ENCODE data around the gene TMEM248.

Gene TMEM248

DNA sequence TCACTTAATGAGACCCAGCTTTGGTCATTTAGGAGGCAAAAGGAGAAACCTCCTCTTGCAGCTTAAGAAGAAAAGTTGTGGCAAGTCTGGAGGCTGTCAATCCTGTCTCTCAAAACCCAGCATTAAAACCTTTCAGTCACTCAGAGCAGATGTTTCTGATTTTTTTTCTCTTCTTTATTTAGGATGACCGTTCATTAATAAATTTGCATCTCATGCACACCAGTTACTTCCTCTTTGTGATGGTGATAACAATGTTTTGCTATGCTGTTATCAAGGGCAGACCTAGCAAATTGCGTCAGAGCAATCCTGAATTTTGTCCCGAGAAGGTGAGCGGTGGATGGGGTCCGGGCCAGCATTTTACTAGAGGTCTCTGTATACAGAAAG, 32.0 kb downstream of the TMEM248 start (continued):
- TF ChIP-seq CSRNP3 (CRISPR knock-in tag; IDR thresholded peaks at IDR 0.05): no peak
- TF ChIP-seq ZNF8 (CRISPR knock-in tag; IDR thresholded peaks at IDR 0.05): no peak
- no peak for TF ChIP-seq ZFP3 (CRISPR knock-in tag; IDR thresholded peaks at IDR 0.05)
- no peak for TF ChIP-seq ZC3H10 (CRISPR knock-in tag; IDR thresholded peaks at IDR 0.05)
- no peak for TF ChIP-seq CSDC2 (CRISPR knock-in tag; IDR thresholded peaks at IDR 0.05)
- TF ChIP-seq OSR1 (CRISPR knock-in tag; IDR thresholded peaks at IDR 0.05): no peak
- no peak for TF ChIP-seq CREB5 (CRISPR knock-in tag; IDR thresholded peaks at IDR 0.05; ENCODE audit: low read depth)

DNA sequence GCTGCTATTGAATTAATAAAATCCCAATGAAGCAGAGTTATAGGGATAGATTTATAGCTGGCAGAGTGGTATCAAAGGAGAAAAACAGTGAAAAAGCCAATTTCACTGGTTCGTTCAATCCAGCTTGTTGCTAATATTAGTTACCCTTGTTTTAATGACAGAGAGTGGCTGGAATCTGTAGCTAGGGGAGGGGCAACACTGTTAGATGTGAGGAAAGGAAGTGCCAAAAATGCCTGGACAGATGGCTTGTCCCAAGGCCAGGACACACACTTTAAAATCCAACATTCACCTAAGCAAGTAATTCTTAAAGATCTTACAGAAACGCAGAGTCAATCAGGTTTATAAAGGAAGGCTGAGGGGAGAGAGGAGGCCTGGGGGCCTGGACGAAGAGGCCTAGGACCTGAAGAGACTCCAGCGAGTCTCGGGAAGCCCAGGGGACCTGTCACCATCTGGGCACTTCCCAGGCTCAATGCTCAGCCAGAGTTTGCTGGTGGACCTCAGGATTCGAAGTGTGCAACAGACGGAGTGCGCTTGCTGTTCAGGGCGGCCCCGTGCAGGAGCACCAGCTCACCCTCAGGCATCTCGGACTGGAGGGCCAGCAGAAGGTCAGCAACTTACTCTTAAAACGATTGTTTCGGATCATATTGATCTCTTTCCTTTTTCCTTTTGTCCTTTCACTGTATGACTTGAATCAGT, 36.7 kb downstream of the TMEM248 start:
- TF ChIP-seq RARB (CRISPR knock-in tag; IDR thresholded peaks at IDR 0.05) (no peak), GLIS3 (CRISPR knock-in tag; IDR thresholded peaks at IDR 0.05) (no peak), ZNF70 (CRISPR knock-in tag; IDR thresholded peaks at IDR 0.05) (no peak), SNAI2 (CRISPR knock-in tag; IDR thresholded peaks at IDR 0.05) (no peak), PATZ1 (CRISPR knock-in tag; IDR thresholded peaks at IDR 0.05; ENCODE audit: borderline replicate concordance) (no peak), ZNF565 (CRISPR knock-in tag; conservative IDR thresholded peaks at IDR 0.05; ENCODE audit: low read depth) (no peak), CSRNP3 (CRISPR knock-in tag; IDR thresholded peaks at IDR 0.05) (no peak), CREB5 (CRISPR knock-in tag; IDR thresholded peaks at IDR 0.05; ENCODE audit: low read depth) (no peak), ZC3H10 (CRISPR knock-in tag; IDR thresholded peaks at IDR 0.05) (no peak), TCF4 (CRISPR knock-in tag; IDR thresholded peaks at IDR 0.05; ENCODE audit: borderline replicate concordance) (no peak), PPARA (CRISPR knock-in tag; IDR thresholded peaks at IDR 0.05; ENCODE audit: borderline replicate concordance) (no peak), BACH2 (CRISPR knock-in tag; IDR thresholded peaks at IDR 0.05; ENCODE audit: borderline replicate concordance) (no peak), ESRRG (CRISPR knock-in tag; IDR thresholded peaks at IDR 0.05) (no peak), OSR1 (CRISPR knock-in tag; IDR thresholded peaks at IDR 0.05) (no peak)

DNA sequence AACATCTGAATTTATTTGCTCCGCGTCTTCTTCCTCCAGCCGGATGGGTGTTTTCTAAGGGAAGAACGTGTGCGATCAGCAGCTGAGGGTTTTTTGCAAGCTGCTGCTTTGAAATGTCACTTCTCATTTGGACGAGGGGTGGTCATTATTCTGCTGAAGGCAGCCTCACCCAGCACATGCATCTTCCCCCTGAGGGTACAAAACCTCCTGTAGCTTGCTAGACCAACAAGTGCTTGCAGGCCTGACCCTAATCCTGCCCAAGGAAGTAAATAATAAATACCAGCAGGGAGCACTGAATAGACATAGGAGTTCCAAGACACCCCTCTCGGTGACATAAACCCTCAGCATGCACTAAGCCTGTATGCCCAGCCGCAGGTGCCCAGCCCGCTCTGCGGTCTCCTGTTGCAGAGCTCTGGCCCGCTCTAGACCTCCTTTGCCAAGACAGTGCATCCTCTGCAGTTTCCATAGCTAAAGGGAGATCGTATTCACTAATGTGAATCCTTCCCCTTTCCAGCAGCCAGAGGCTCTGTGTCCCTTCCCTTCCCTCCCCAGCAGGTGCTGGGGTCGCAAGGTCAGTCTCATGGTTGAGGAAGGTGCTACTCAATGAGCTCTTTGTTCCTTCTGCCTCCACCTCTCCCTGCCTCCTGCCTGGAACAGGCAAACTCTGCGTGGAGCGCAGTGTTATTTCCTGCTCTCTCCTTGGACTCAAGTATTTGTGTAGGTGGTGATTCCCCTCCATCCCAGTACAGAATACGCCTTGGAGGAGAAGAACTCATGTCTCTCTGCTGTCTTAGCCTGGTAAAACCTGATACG, 37.7 kb downstream of the TMEM248 start:
- TF ChIP-seq SNAI2 (CRISPR knock-in tag; IDR thresholded peaks at IDR 0.05) (no peak), ZFP3 (CRISPR knock-in tag; IDR thresholded peaks at IDR 0.05) (no peak), CSRNP3 (CRISPR knock-in tag; IDR thresholded peaks at IDR 0.05) (no peak), ZFP30 (CRISPR knock-in tag; IDR thresholded peaks at IDR 0.05) (no peak), ARNTL (CRISPR knock-in tag; IDR thresholded peaks at IDR 0.05; ENCODE audit: borderline replicate concordance, low read depth) (no peak), CREB5 (CRISPR knock-in tag; IDR thresholded peaks at IDR 0.05; ENCODE audit: low read depth) (no peak), ZNF70 (CRISPR knock-in tag; IDR thresholded peaks at IDR 0.05) (no peak), ZNF565 (CRISPR knock-in tag; conservative IDR thresholded peaks at IDR 0.05; ENCODE audit: low read depth) (no peak), ZNF8 (CRISPR knock-in tag; IDR thresholded peaks at IDR 0.05) (no peak), ZC3H10 (CRISPR knock-in tag; IDR thresholded peaks at IDR 0.05) (no peak), TCF4 (CRISPR knock-in tag; IDR thresholded peaks at IDR 0.05; ENCODE audit: borderline replicate concordance) (no peak), ISL1 (CRISPR knock-in tag; IDR thresholded peaks at IDR 0.05) (no peak), PPARA (CRISPR knock-in tag; IDR thresholded peaks at IDR 0.05; ENCODE audit: borderline replicate concordance) (no peak)
- ATAC-seq: no peak

More for the DNA sequence above, 36.7 kb downstream of the TMEM248 start:
- no peak for ATAC-seq
